Keratinocyte (primary cell): ENCODE results near the gene RASAL2.

Experiments
- CTCF ChIP-seq, 3 experiments: IDR thresholded peaks in 1 of 3; conservative IDR thresholded peaks in 1 of 3; optimal IDR thresholded peaks in 1 of 3; 2 replicates in 2 of 3; 3 replicates in 1 of 3; pipeline versions ENCODE3 to v1.5.1; 2011; ENCODE audit warnings: low read length in 3 of 3, mild to moderate bottlenecking in 3 of 3, moderate library complexity in 2 of 3, control low read depth in 1 of 3, inconsistent platforms in 1 of 3; ENCODE audit not compliant: insufficient read depth in 2 of 3; ENCODE audit errors: extremely low read depth in 1 of 3
- EZH2 ChIP-seq: IDR thresholded peaks from one replicate; pipeline ENCODE4 v1.6.1; 2012; ENCODE audit warnings: inconsistent platforms, mild to moderate bottlenecking, low read length, moderate library complexity

- no peak for TF ChIP-seq EZH2
- TF ChIP-seq CTCF (optimal IDR thresholded peaks at IDR 0.05 in 1 of 3, IDR thresholded peaks at IDR 0.05 in 1 of 3, conservative IDR thresholded peaks at IDR 0.05 in 1 of 3; ENCODE audit: extremely low read depth in 1 of 3, insufficient read depth in 2 of 3, low read length in 3 of 3), result no peak
Observed at GRCh38 chr1:178411756-178412399, 318.0 kb downstream of the RASAL2 start.
